VCaP (cell line): ENCODE measurements around the gene KRT86.

Experiments used
- H3K27ac ChIP-seq: fragments of 450-650 bp; 2 replicates; pipeline ENCODE4 v1.5.1; 2017
- CTCF ChIP-seq: fragments of 450-650 bp; conservative IDR thresholded peaks from 2 replicates; pipeline ENCODE4 v1.5.1; 2017; ENCODE audit warnings: mild to moderate bottlenecking, moderate library complexity

Gene KRT86

GRCh38 chr12:52317468-52318052 is 43.1 kb downstream of the KRT86 start:
- no peak overlapping the region for H3K27ac ChIP-seq

GRCh38 chr12:52318241-52318990 is 44.0 kb downstream of the KRT86 start:
- no peak for TF ChIP-seq CTCF

More at GRCh38 chr12:52317468-52318052, 43.1 kb downstream of the KRT86 start:
- TF ChIP-seq CTCF: no peak

GRCh38 chr12:52319097-52319496 is 44.7 kb downstream of the KRT86 start:
- no peak overlapping the region for H3K27ac ChIP-seq
- peak; percentile 58; the same call in 1 of the 2 replicates for TF ChIP-seq CTCF

More at GRCh38 chr12:52318241-52318990, 44.0 kb downstream of the KRT86 start:
- H3K27ac ChIP-seq: no peak overlapping the region

GRCh38 chr12:52320784-52321400 is 46.4 kb downstream of the KRT86 start, which contains the start of gene KRT83:
TSS of gene KRT83 (minus strand) at chr12:52321398. CDS start at chr12:52321335, 63 bp downstream.
- no peak for TF ChIP-seq CTCF
- H3K27ac ChIP-seq: no peak within 1 kb of the TSS

- TF ChIP-seq CTCF: no peak
- no peak overlapping the region for H3K27ac ChIP-seq
Measured at GRCh38 chr12:52321418-52321817, 47.0 kb downstream of the KRT86 start.

GRCh38 chr12:52322069-52322468 is 47.6 kb downstream of the KRT86 start:
- no peak overlapping the region for H3K27ac ChIP-seq

More at GRCh38 chr12:52322069-52322468, 47.6 kb downstream of the KRT86 start:
- no peak for TF ChIP-seq CTCF
